NCI-H69 (cell line): ENCODE data around the gene FRMD4A.
A peak's percentile ranks its signal among the peaks of the same experiment; 100 is the strongest.

Experiments
- DNase-seq: peaks from one replicate; lab custom pipeline; 2025; lab: John Stamatoyannopoulos, UW

FRMD4A gene

GRCh38 chr10:13613519-13613918 lies 717.2 kb downstream of the FRMD4A start:
- DNase-seq = peak; percentile 9

- DNase-seq = no peak
These were observed 717.9 kb downstream of the FRMD4A start for GRCh38 chr10:13612654-13613373.

- no peak for DNase-seq
These were observed 722.4 kb downstream of the FRMD4A start for GRCh38 chr10:13608246-13608853.

- no peak for DNase-seq
These were observed 726.2 kb downstream of the FRMD4A start for GRCh38 chr10:13604357-13605040.

GRCh38 chr10:13597909-13598308 lies 732.8 kb downstream of the FRMD4A start:
- no peak for DNase-seq

- DNase-seq = no peak
These were observed 736.1 kb downstream of the FRMD4A start for GRCh38 chr10:13594641-13595040.
